A673 (cell line): ENCODE measurements around the gene MRC1.

Source experiments
- EZH2 ChIP-seq: fragments of 200-600 bp; sonication (generic); IDR thresholded peaks from 2 replicates; pipeline ENCODE4 v1.6.1; 2017; ENCODE audit warnings: borderline replicate concordance, low read depth, mild to moderate bottlenecking, mixed read lengths, antibody characterized with exemption, low read length; ENCODE audit not compliant: poor library complexity, severe bottlenecking
- TF ChIP-seq, protein P1 (sequence below): fragments of 300-800, 200-600 bp; sonication (generic); conservative IDR thresholded peaks from 2 replicates; pipeline ENCODE4 v1.5.1; 2017; ENCODE audit warnings: low read depth, mild to moderate bottlenecking, antibody characterized with exemption, low read length, moderate library complexity, mixed read lengths

DNA sequence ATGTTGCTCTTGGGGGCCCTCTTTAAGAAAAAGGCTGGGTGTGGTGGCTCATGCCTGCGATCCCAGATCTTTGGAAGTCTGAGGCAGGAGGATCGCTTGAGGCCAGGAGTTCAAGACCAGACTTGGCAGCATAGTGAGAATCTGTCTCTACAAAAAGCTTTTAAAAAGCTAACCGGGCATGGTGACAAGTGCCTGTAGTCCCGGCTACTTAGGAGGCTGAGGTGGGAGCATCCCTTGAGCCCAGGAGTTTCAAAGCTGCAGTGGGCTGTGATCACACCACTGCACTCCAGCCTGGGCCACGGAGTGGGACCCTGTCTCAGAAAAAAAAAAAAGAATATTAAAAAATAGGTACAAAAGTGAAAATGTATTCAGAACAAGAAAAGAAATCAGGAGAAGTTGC lies 104.5 kb downstream of the MRC1 start:
- TF ChIP-seq, protein P1, sequence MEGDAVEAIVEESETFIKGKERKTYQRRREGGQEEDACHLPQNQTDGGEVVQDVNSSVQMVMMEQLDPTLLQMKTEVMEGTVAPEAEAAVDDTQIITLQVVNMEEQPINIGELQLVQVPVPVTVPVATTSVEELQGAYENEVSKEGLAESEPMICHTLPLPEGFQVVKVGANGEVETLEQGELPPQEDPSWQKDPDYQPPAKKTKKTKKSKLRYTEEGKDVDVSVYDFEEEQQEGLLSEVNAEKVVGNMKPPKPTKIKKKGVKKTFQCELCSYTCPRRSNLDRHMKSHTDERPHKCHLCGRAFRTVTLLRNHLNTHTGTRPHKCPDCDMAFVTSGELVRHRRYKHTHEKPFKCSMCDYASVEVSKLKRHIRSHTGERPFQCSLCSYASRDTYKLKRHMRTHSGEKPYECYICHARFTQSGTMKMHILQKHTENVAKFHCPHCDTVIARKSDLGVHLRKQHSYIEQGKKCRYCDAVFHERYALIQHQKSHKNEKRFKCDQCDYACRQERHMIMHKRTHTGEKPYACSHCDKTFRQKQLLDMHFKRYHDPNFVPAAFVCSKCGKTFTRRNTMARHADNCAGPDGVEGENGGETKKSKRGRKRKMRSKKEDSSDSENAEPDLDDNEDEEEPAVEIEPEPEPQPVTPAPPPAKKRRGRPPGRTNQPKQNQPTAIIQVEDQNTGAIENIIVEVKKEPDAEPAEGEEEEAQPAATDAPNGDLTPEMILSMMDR, result no peak
- TF ChIP-seq EZH2, result no peak
